GM21360 (cell line): ENCODE data around the gene WDR27.

ENCODE experiments used
- ATAC-seq: cut with Tn5 transposase; IDR thresholded peaks from one replicate; pipeline ENCODE4 v1.9.1; 2021; ENCODE audit warnings: mild to moderate bottlenecking, moderate library complexity; ENCODE audit not compliant: unreplicated experiment

The WDR27 gene

GRCh38 chr6:169641461-169642085, 60.3 kb downstream of the WDR27 start:
- ATAC-seq = no peak

- no peak for ATAC-seq
Observed at GRCh38 chr6:169640983-169641382, 60.8 kb downstream of the WDR27 start.

- ATAC-seq = no peak
Observed at GRCh38 chr6:169640351-169640852, 61.4 kb downstream of the WDR27 start.

- no peak for ATAC-seq
Observed at GRCh38 chr6:169639653-169640278, 62.1 kb downstream of the WDR27 start.

GRCh38 chr6:169638915-169639314, 62.9 kb downstream of the WDR27 start:
- no peak for ATAC-seq

GRCh38 chr6:169638388-169638787, 63.4 kb downstream of the WDR27 start:
- no peak for ATAC-seq

- no peak for ATAC-seq
Observed at GRCh38 chr6:169635345-169635744, 66.5 kb downstream of the WDR27 start.

GRCh38 chr6:169632841-169633240, 69.0 kb downstream of the WDR27 start:
- no peak for ATAC-seq

- ATAC-seq = no peak
Observed at GRCh38 chr6:169629256-169629655, 72.6 kb downstream of the WDR27 start.

GRCh38 chr6:169627736-169628607, 73.9 kb downstream of the WDR27 start:
- no peak for ATAC-seq

- ATAC-seq = no peak
Observed at GRCh38 chr6:169626649-169627048, 75.2 kb downstream of the WDR27 start.

- ATAC-seq = no peak
Observed at GRCh38 chr6:169626169-169626568, 75.7 kb downstream of the WDR27 start.

GRCh38 chr6:169625376-169625775, 76.5 kb downstream of the WDR27 start:
- ATAC-seq = no peak

GRCh38 chr6:169624785-169625184, 77.0 kb downstream of the WDR27 start:
- no peak for ATAC-seq

GRCh38 chr6:169623975-169624374, 77.9 kb downstream of the WDR27 start:
- no peak for ATAC-seq

GRCh38 chr6:169623343-169623742, 78.5 kb downstream of the WDR27 start:
- ATAC-seq = no peak

- ATAC-seq = no peak
Observed at GRCh38 chr6:169622618-169623017, 79.2 kb downstream of the WDR27 start.

GRCh38 chr6:169621311-169621710, 80.5 kb downstream of the WDR27 start:
- ATAC-seq = no peak

GRCh38 chr6:169620171-169621130, 81.4 kb downstream of the WDR27 start:
- no peak for ATAC-seq

GRCh38 chr6:169619650-169620049, 82.2 kb downstream of the WDR27 start:
- no peak for ATAC-seq
